GM12878 (cell line): Measurements from ENCODE around the gene SMG6.

Source experiments
- ZNF207 ChIP-seq: fragments of 450-650 bp; IDR thresholded peaks from 2 replicates; pipeline ENCODE4 v1.6.1; 2014; ENCODE audit warnings: antibody characterized with exemption, mild to moderate bottlenecking, borderline replicate concordance
- TF ChIP-seq, protein P1 (sequence below): fragments of 450-650 bp; IDR thresholded peaks from 2 replicates; pipeline ENCODE4 v1.6.1; 2018; ENCODE audit warnings: mild to moderate bottlenecking, low read depth, moderate library complexity; ENCODE audit not compliant: partially characterized antibody

- no peak for TF ChIP-seq ZNF207
- TF ChIP-seq, protein P1, sequence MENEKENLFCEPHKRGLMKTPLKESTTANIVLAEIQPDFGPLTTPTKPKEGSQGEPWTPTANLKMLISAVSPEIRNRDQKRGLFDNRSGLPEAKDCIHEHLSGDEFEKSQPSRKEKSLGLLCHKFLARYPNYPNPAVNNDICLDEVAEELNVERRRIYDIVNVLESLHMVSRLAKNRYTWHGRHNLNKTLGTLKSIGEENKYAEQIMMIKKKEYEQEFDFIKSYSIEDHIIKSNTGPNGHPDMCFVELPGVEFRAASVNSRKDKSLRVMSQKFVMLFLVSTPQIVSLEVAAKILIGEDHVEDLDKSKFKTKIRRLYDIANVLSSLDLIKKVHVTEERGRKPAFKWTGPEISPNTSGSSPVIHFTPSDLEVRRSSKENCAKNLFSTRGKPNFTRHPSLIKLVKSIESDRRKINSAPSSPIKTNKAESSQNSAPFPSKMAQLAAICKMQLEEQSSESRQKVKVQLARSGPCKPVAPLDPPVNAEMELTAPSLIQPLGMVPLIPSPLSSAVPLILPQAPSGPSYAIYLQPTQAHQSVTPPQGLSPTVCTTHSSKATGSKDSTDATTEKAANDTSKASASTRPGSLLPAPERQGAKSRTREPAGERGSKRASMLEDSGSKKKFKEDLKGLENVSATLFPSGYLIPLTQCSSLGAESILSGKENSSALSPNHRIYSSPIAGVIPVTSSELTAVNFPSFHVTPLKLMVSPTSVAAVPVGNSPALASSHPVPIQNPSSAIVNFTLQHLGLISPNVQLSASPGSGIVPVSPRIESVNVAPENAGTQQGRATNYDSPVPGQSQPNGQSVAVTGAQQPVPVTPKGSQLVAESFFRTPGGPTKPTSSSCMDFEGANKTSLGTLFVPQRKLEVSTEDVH = no peak
Measured at GRCh38 chr17:2056206-2057174, 247.1 kb downstream of the SMG6 start.
